HG03103 (cell line): ENCODE data around the gene ADAM23.

Source experiments
- ATAC-seq: cut with Tn5 transposase; IDR thresholded peaks from one replicate; pipeline ENCODE4 v1.9.1; 2021; ENCODE audit warnings: low read depth; ENCODE audit not compliant: unreplicated experiment

The ADAM23 gene

DNA sequence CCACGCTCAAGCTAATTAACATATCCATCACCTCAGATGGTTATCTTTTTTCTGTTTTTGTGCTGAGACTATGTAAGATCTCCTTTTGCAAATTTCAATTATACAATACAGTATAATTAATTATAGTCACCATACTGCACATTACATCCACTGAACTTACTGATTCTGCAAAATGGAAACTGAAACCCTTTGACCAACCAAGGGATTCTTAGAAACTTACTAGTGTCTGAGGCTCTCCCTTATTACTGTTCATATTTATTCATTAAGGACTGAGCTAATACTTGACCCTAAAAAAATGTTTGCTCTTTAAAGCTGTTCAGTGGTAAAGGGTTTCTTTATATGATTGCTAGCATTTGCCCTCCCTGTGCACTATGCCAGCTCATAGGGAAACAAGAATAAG lies 50.7 kb downstream of the ADAM23 start:
- no peak for ATAC-seq

DNA sequence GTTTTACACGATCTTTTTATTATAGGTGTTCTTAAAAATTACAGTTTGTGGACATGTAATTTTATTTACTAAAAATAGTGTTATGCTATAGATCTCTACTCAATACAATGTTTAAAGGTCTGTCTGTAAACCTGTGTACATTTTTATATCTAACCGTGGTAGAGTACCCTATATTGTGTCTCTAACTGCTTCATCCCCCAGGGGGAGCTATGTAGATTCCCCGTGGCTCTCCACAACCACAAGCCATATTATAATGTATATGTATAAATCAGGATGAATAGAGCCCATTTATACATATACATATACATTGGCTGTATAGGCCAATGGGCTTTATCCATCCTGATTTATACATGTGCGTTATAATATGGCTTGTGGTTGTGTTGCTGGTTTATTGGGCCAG lies 59.4 kb downstream of the ADAM23 start:
- no peak for ATAC-seq

DNA sequence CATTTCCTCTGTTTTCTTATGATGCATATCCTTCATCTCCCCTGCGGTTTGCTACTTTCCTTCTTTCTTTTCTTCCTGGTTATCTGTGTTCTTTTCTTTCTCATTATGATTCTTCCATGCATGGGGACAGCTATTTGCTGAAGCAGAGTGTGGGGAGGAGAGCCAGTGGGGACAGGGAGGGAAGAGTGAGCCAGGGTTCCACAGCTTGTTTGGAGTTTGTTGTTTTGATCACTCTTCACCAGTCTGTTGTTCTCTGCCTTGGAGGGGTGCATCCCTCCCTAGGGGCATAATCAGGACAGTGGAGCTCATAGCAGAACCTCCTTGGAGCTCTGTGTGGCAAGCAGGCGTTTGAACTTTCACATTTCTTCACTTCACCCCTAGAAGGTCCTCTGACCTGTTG lies 68.0 kb downstream of the ADAM23 start:
- no peak for ATAC-seq

DNA sequence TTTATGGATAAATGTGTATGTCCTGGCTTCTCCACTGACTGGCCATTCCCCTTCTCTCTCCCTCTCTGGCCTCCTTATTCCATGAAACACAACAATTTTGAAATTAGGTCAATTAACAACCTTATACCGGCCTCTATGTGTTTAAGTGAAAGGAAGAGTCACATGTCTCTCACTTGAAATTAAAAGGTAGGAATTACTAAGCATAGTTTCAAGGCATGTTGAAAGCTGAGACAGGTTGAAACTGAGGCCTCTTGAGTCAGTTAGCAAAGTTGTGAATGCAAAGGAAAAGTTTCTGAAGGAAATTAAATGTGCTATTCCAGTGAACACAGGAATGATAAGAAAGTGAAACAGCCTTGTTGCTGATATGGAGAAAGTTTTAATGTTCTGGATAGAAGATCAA lies 69.7 kb downstream of the ADAM23 start:
- ATAC-seq: no peak

DNA sequence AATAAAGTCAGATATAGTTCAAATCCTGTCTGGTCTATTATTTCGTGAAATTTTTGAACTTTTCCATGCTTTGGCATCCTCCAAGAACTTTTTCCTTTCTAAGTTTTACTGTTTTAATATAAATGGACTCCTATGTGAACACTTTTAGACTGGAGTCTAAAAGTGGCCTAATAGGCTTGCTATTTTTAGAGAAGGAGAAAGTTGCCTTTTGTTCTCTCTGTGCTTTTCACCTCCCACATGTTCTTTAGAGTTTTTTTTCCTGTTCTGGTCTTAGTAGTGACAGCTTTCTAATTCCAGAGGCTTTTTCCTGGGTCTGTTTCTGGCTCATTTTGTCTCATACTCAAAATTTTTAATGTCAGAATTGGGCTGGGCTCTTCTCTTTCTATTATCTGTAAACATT lies 72.2 kb downstream of the ADAM23 start:
- no peak for ATAC-seq

DNA sequence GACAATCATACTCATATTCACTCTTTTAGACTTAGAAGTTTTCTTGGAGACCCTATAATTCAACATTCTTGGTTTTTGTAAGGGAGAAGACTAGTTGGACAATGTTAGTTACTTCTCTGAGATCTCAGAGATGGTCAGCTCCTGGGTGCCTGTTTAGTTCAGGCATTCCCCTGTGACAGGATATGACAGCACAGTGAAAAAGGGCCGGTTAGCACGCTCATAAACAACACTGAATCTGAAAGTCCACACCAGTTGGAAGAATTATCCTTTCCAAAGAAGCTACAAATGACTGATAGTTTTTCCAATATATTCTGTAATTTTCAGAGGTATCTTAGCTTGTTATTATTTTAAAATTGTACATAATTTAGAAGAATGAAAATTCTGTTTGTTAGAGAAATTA lies 75.7 kb downstream of the ADAM23 start:
- no peak for ATAC-seq

DNA sequence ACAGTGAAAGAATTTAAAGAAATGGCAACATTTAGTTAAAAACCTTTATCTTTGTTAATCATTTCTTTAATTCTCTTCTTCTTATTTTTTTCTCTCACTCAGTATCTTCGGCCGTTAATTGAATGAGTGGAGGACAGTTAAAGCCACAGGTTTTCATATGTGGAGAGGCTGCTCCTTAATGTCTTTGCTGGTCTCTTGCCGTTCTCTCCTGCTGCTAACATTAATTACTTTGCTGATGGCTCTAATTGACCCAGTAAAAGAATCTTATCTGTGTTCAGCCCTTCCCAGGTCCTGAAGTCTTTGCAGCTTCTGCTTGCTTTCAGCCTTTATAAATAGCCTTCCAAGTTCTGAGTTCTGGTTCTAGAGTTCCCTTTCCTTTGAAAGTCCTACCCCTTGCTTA lies 77.1 kb downstream of the ADAM23 start:
- ATAC-seq: no peak

DNA sequence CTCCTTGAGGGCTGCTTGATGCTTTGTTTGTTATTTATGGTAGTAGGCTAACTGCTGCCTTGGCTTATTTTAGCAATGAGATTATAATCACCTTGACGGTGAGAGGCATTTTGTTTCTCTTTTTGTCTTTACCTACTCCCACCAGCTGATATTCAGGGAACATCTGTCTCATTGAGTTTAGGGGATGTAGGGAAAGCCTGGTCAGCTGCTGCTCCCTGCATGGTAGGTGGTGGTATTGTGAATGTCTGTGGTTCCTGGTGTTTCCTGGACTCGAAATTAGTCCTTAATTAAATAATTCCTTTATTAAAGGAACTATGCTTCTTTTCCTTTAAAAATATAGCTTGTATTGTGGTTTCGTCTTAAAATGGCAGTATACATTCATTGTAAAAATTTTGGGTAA lies 77.8 kb downstream of the ADAM23 start:
- no peak for ATAC-seq

DNA sequence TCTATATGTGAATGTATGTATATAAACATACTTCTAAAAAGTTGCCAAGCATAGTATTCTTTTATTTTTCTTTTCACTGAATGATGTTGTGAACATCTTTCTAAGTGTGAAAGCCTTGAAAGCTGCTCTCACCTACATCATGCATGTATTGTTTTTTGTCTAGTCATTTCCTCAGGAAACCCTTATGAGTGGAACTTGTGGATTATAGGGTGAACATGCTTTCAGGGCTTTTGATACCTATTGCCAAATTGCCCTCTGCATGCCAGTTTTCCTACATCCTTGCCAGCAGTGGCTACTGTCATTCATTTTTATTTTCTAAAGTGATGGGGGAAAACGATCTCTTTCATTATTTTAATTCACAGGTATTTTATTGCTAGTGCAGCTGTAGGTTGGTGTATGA lies 78.3 kb downstream of the ADAM23 start:
- ATAC-seq: no peak

DNA sequence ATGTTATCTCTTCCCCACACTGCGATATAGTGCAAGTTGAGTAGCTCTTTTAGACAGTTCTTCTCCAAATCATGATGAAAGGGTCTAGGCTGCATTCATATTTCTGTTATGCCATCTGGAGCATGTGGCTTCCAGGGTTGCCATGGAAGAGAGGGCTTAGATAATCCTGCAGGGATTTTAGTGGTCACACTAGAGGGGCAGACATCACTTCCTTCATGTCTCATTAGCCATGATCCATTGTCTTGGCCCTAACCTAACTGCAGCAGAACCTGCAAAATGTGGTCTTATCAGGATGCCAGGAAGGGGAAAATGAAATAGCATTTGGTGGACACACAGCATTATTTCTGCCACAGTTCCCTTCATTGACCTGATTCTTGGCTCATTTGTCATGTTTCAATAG lies 83.1 kb downstream of the ADAM23 start:
- no peak for ATAC-seq

DNA sequence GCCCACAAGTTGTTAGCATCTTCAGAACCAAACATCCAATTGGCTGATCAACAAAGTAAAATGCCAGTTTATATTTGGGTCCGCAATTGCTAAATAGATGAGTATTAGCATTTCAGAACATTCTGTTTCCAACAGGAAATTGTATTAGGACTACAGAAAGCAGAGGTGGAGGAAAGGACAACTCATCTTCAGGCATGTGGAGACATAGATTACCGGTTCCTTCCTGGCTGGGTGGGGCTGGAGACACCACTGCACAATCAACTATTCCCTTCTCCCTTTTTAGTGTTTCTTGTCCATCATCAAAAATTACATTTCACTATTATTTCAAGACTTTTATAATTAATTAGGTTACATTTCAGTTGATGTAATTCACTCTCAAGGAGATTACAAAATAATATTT lies 83.8 kb downstream of the ADAM23 start:
- no peak for ATAC-seq

DNA sequence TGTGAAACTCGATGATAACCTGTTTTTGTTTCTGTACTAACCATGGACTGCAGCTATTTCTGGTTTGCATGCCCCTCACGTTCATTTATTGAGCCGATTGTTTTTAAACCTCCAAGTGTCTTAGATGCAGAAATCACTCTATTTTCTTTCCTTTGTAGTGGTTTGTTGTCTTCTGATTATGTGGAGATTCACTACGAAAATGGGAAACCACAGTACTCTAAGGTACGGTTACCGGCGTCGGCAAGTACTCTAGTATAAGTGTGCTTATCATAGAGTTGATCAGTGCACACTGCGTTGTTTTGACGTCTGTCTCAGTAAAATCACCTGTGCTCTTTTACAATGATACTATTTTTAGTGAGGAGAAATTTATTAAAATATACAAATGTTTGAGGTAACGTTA lies 87.4 kb downstream of the ADAM23 start:
- no peak for ATAC-seq

DNA sequence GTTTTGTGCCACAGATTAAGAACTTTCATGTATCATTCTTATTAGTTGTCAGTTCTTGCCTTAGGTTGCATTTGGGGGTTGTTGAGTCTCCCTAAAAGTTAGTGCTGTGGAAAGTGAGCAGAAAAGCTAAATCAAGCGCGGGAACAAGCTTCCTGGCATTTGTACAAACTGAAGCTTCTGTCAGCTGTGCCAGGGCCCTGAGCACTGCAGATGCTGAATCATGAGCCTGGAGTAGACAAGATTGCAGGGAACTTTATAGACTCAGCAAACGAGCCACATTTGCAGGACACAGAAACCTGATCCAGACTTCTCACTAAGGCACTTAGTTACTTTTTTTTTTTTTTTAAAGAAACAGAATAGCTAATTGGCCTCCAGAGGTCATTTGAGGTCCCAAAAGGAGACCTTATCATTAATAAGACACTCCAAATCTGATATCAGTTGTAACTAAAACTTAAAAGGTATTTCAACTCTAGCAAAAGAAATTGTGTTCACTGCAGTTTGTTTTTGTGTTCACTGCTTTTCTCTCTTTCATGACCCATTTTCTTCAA lies 88.7 kb downstream of the ADAM23 start:
- no peak for ATAC-seq

DNA sequence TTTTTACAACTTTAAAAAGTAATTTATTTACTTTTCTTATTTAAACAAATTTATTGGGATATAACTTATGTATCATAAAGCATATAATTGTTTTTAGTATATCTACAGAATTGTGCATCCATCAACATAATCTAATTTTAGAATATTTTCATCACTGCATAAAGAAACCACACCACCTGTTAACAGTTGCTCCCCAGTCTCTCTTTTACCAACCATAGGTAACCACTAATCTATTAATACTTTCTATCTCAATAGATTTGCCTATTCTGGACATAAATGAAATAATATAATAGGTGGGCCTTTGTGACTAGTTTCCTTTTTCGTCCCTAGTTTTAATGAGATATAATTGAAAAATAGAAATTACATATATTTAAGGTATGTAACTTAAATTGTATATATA lies 90.6 kb downstream of the ADAM23 start:
- ATAC-seq: no peak

DNA sequence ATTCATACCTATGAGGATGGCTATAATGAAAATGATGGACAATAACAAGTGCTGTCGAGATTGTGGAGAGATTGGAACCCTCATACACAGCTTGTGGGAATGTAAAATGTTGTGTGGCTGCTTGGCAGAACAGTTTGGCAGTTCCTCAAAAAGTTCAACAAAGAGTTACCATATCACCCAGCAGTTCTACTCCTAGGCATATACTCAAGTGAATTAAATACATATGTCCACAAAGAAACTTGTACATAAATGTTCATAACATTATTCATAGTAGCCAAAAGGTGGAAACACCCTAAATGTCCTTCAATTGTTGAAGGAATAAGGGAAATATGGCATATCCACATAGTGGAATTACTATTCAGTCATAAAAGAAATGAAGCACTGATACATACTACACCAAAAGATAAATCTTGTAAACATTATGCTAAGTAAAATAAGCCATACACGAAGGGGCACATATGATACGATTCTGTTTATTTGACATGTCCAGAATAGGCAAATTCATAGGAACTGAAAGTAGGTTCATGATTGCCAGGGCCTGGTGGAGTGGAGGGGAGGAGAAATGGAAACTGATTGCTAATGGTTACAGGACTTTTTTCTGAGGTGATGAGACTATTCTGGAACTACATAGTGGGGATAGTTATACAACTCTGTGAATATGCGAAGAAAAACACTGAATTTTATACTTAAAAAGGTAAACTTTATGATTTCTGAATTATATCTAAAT lies 92.1 kb downstream of the ADAM23 start:
- no peak for ATAC-seq

DNA sequence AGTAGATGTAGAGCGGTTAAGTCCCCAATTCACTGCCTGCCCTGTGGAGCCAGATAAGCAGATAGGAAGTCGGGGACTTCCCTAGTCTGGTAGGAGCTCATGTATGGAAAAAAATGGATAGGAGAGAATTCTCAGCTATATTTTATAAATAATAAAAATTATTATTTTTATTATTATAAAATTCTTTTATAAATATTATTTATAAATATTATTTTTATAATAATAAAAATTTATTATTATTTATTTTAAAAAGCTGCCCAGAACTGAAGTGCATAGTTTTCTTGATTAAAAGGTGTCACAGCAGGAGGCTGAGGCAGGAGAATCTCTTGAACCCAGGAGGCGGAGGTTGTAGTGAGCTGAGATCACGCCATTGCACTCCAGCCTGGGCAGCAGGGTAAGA lies 97.4 kb downstream of the ADAM23 start:
- no peak for ATAC-seq

DNA sequence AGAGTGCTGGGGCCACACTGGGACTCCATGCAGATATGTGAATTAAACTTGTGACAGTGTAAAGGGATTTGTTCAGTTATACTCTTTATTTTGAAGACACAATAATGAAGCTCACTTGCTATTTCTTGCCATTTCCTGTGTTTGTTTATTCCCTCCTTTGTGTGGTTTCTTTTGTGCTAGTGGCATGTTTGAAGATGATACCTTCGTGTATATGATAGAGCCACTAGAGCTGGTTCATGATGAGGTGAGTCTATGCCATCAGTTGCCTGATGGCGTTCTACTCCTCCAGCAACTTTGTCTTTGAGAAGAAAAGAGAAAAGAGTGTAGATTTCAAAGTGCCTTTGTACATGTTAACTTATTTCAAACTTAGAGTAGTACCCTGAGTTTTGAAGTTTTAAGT lies 99.7 kb downstream of the ADAM23 start:
- no peak for ATAC-seq

DNA sequence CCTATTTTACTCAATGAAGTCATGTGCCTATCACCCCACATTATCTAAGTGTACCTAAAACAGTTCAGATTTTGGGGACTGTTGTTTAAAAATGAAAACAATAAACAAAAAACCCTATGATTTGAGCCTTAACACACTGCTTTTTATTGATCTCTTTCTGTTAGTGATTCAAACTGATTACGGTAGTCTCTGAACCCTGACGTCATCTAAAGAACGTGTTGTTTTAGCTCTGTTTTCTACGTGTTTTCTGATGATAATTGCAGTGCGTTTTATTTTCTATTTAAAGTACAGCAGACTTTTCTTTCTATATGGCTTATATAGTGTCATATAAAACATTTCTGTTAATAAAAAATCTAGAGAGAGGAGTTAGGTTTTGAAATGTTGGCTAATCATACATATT lies 105.1 kb downstream of the ADAM23 start:
- no peak for ATAC-seq

DNA sequence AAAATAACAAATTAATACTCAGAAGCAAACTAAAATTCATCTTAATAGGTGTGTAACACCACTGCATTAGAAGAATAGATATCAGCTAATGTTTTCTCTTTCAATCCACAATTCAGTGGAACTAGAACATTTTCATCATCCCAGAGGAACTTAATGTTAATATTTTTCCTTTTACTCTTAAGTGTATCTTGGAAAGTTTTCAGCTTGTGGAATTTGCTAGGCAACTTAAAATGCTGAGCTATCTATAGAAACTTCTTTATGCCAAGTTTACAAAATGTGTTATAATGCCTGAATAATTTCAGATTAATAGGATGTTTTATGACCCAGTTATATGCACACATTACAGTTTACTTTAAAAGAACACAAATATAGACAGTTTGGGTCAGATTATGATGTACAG lies 112.4 kb downstream of the ADAM23 start:
- ATAC-seq: no peak

DNA sequence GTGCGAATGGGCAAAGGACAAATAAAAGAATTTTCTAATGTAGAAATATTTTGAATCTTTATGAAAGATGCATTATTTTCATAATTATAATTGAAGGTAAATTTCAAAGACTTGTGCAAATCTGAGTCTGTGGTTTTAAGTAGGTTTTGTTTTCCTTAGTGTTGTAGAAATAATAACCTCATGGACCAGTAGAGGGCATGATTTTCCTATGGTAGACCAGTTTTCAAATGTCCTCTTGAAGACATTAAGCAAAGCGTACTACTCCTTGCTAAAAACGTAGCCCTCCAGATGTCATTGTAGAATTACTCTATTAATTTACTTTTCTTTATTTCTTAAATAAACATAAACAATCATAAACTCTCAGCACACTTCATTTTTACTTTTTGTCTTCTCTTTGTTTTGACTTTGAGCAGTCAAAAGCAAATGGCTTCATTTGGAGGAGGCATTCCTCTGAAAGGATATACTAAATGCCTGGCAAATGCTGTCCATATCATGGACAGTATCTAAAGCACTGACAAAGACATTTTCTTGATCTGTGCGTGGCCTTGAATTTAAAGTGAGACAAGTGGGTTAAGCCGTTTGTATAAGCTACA lies 113.1 kb downstream of the ADAM23 start:
- no peak for ATAC-seq

DNA sequence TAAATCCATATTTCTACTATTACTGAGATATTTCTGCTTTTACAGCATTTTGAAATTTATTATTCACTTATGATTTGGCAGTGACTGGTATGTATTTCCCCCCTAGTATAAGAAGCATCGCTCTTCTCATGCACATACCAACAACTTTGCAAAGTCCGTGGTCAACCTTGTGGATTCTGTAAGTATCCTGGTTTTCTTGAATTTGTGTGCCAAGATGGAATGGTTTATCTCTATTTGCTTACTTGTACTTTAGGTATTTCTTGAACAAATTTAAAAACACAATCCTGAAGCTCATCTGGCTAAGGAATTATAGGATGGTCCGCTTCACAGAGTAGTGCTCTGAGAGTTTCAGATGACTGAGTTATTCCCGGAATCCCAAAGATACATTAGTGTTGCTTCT lies 114.0 kb downstream of the ADAM23 start:
- no peak for ATAC-seq

DNA sequence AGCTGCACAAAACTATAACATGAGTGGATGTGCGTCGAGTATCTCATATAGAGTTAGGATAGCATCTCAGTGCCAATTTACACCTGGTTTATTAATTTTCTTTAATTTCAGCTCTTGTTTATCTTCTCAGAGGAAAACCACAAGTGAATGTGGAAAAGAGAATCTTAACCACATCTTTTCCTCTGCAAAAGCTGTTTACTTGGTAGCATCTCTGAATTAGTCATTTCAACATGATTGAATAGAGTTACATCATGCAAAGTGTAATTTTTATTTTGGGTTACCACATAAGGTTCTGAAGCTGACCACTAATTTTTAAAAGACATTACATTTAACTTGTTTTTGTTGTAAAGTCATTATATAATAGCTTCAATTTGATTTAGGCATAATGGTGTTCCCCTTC lies 115.2 kb downstream of the ADAM23 start:
- no peak for ATAC-seq
